DMS 273 (cell line): Measurements from ENCODE around the gene CNST.
"Not testable (repeated sequence)": the region's sequence is repeated elsewhere in the genome, so short reads cannot be mapped to it uniquely, and the experiment has no call there.

Experiments used
- DNase-seq: peaks from one replicate; lab custom pipeline; 2025; ENCODE audit not compliant: unreplicated experiment; lab: John Stamatoyannopoulos, UW

CNST gene

DNA sequence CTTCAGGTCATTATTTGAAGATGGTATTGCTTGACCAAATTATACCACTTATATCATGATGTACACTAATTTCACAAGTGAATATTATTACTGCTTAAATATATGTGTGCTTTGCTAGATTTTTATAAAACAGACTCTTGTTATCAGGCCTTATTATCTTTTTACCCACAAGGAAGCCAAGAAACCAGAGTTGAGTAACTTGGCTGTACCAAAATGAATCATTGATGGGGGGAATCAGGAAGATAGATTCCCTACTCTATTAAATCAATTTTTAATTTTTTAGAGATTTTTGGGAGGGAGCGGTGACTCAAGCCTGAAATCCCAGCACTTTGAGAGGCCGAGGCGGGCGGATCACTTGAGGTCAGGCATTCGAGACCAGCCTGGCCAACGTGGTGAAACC, 141.9 kb downstream of the CNST start:
- DNase-seq = no peak

DNA sequence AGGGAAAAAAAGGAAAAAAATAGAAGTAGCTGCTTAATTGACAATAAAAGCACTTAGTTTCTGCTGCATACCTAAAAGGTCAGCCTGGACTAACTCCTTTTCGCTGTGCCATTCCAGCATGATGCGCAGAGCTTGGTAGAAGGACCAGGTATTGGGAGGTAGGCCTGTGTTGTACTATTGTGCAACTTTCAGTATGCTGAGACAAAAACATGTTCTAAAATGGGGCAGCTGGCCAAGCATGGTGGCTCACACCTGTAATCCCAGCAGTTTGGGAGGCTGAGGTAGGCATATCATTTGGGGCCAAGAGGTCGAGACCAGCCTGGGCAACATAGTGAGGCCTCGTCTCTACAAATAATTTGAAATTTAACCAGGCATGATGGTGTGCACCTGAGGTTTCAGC, 142.9 kb downstream of the CNST start:
- no peak for DNase-seq

- DNase-seq = no peak
Measured at GRCh38 chr1:246709835-246710234, 143.6 kb downstream of the CNST start.

GRCh38 chr1:246711548-246712003, 145.3 kb downstream of the CNST start:
- no peak for DNase-seq

- not testable (repeated sequence) for DNase-seq
Measured at GRCh38 chr1:246712428-246712827, 146.2 kb downstream of the CNST start.
